Right ventricle myocardium superior (tissue), 1 donor: Measurements from ENCODE around the gene C1orf115. TPM values are rescaled to one million over a fixed set of nuclear protein-coding genes. Genes with fewer than 3 reads are reported as not detected.

Experiments used
- ATAC-seq: fragments of 200-7000 bp; cut with Tn5 transposase; one replicate; pipeline ENCODE4 v1.9.1; 2020; ENCODE audit warnings: mild to moderate bottlenecking; ENCODE audit not compliant: poor library complexity
- DNase-seq: peaks from one replicate; pipeline ENCODE4 v3.0.0-alpha.2; 2020
- intact Hi-C: fragments of 100-400 bp; cut with DNase I; formaldehyde crosslinking; loops from one replicate; pipeline ENCODE4 v1.11.2; 2022
- total RNA-seq: library from RNA; stranded (reverse); fragmentation: NEBNext Ultra II Directional; extraction: Animal tissue kit (Norgen Biotek cat#: 25700); gene quantifications from one replicate; pipeline ENCODE4 v1.2.1, GENCODE V29; 2021
- donor health status: DM: no; HTN: yes; CAD: no; lungs with severe emphysema.

Gene C1orf115
- total RNA-seq, 1 donor from 2014 or later = 21.0 TPM

- ATAC-seq (no peak), DNase-seq (no peak)
- intact Hi-C loops = loop anchor here (2.0 kb wide), 1 partner anchor 43 kb away; no protein-coding TSS in a partner anchor
Measured at GRCh38 chr1:220689666-220690065, 497 bp upstream of the C1orf115 start.

- intact Hi-C loops = loop anchor here (2.0 kb wide), 1 partner anchor 42 kb away; no protein-coding TSS in a partner anchor
- no peak for DNase-seq
- no peak for ATAC-seq
Measured at GRCh38 chr1:220691053-220691684, 1.0 kb downstream of the C1orf115 start.

GRCh38 chr1:220692436-220693228 is 2.5 kb downstream of the C1orf115 start:
- intact Hi-C loops = no loop called here
- ATAC-seq = no peak
- no peak for DNase-seq

GRCh38 chr1:220694866-220695382 is 4.8 kb downstream of the C1orf115 start:
- ATAC-seq = no peak
- no peak for DNase-seq
- intact Hi-C loops = no loop called here

- ATAC-seq (no peak), DNase-seq (no peak)
- intact Hi-C loops = no loop called here
Measured at GRCh38 chr1:220695426-220695825, 5.3 kb downstream of the C1orf115 start.

GRCh38 chr1:220696226-220696862 is 6.2 kb downstream of the C1orf115 start:
- intact Hi-C loops = no loop called here
- DNase-seq (no peak), ATAC-seq (no peak)

- intact Hi-C loops = no loop called here
- DNase-seq = no peak
- ATAC-seq = no peak
Measured at GRCh38 chr1:220696863-220697231, 6.7 kb downstream of the C1orf115 start.

GRCh38 chr1:220697326-220697725 is 7.2 kb downstream of the C1orf115 start:
- ATAC-seq (no peak), DNase-seq (no peak)
- intact Hi-C loops = no loop called here

GRCh38 chr1:220698607-220699016 is 8.4 kb downstream of the C1orf115 start:
- no peak for ATAC-seq
- intact Hi-C loops = no loop called here
- DNase-seq = no peak

GRCh38 chr1:220699044-220699443 is 8.9 kb downstream of the C1orf115 start:
- intact Hi-C loops = no loop called here
- no peak for ATAC-seq
- no peak for DNase-seq

- DNase-seq (no peak), ATAC-seq (peak; percentile 32)
- intact Hi-C loops = no loop called here
Measured at GRCh38 chr1:220700556-220701179, 10.5 kb downstream of the C1orf115 start.

- DNase-seq = no peak
- no peak for ATAC-seq
- intact Hi-C loops = no loop called here
Measured at GRCh38 chr1:220701974-220702373, 11.8 kb downstream of the C1orf115 start.

GRCh38 chr1:220702733-220703270 is 12.6 kb downstream of the C1orf115 start:
- ATAC-seq (peak; percentile 38), DNase-seq (no peak)
- intact Hi-C loops = no loop called here

GRCh38 chr1:220703305-220703704 is 13.1 kb downstream of the C1orf115 start:
- intact Hi-C loops = no loop called here
- ATAC-seq (no peak), DNase-seq (no peak)

- ATAC-seq = no peak
- intact Hi-C loops = no loop called here
- DNase-seq = no peak
Measured at GRCh38 chr1:220705782-220706181, 15.6 kb downstream of the C1orf115 start.

GRCh38 chr1:220706480-220706879 is 16.3 kb downstream of the C1orf115 start:
- intact Hi-C loops = no loop called here
- ATAC-seq = no peak
- no peak for DNase-seq

- intact Hi-C loops = no loop called here
- no peak for DNase-seq
- ATAC-seq = no peak
Measured at GRCh38 chr1:220707160-220707559, 17.0 kb downstream of the C1orf115 start.

- intact Hi-C loops = no loop called here
- ATAC-seq (no peak), DNase-seq (no peak)
Measured at GRCh38 chr1:220708244-220708643, 18.1 kb downstream of the C1orf115 start.
